KMS-11 (cell line): ENCODE measurements around the gene FBXO41.
A peak's percentile ranks its signal among the peaks of the same experiment; 100 is the strongest.

Source experiments
- H2AFZ ChIP-seq: fragments of 200-600 bp; sonication (generic); 2 replicates; pipeline ENCODE4 v1.6.1; 2016; ENCODE audit warnings: antibody characterized with exemption, mixed run types, low read depth
- H3K27ac ChIP-seq: fragments of 200-600 bp; sonication (generic); 2 replicates; pipeline ENCODE4 v1.6.1; 2016; ENCODE audit warnings: mild to moderate bottlenecking, mixed run types
- H3K27me3 ChIP-seq: fragments of 200-600 bp; sonication (generic); 2 replicates; pipeline ENCODE4 v1.6.1; 2017; ENCODE audit warnings: mild to moderate bottlenecking, low read depth, mixed run types, moderate library complexity; ENCODE audit not compliant: insufficient read depth
- H3K36me3 ChIP-seq: fragments of 200-600 bp; sonication (generic); 2 replicates; pipeline ENCODE4 v1.6.1; 2017; ENCODE audit warnings: mild to moderate bottlenecking, mixed run types; ENCODE audit not compliant: insufficient read depth
- H3K4me1 ChIP-seq: fragments of 200-600 bp; sonication (generic); 2 replicates; pipeline ENCODE4 v1.6.1; 2016; ENCODE audit warnings: mild to moderate bottlenecking, low read depth, mixed run types; ENCODE audit not compliant: poor library complexity, severe bottlenecking
- H3K4me2 ChIP-seq: fragments of 200-600 bp; sonication (generic); 2 replicates; pipeline ENCODE4 v1.7.0; 2016; ENCODE audit warnings: mild to moderate bottlenecking, mixed run types
- H3K4me3 ChIP-seq: fragments of 200-600 bp; sonication (generic); IDR thresholded peaks from 2 replicates; pipeline ENCODE4 v1.6.1; 2017; ENCODE audit warnings: low read depth, low read length, mixed read lengths; ENCODE audit not compliant: insufficient read depth
- H3K79me2 ChIP-seq: fragments of 200-600 bp; sonication (generic); 2 replicates; pipeline ENCODE4 v1.6.1; 2016; ENCODE audit warnings: low read depth, mixed run types; ENCODE audit not compliant: insufficient read depth
- H3K9ac ChIP-seq: fragments of 200-600 bp; sonication (generic); 2 replicates; pipeline ENCODE4 v1.6.1; 2016; ENCODE audit warnings: mild to moderate bottlenecking, mixed run types
- H4K20me1 ChIP-seq: fragments of 200-600 bp; sonication (generic); 2 replicates; pipeline ENCODE4 v1.6.1; 2016; ENCODE audit warnings: mild to moderate bottlenecking, mixed run types; ENCODE audit not compliant: insufficient read depth
- CTCF ChIP-seq: fragments of 200-600 bp; sonication (generic); conservative IDR thresholded peaks from 2 replicates; pipeline ENCODE4 v1.6.1; 2017; ENCODE audit warnings: low read depth, mild to moderate bottlenecking, antibody characterized with exemption, low read length, moderate library complexity, mixed read lengths

FBXO41 gene

GRCh38 chr2:73286134-73286655 is 1.9 kb upstream of the FBXO41 start:
- Histone ChIP-seq H3K4me3 (no peak overlapping the region), H3K9ac (no peak overlapping the region), H3K36me3 (no peaks in the 10 kb centered on the region), H3K27me3 (no peaks in the 10 kb centered on the region), H3K79me2 (peaks cover 28% of the 10 kb centered on the region), H4K20me1 (peaks cover 3% of the 10 kb centered on the region; the same call in 1 of the 2 replicates), H3K4me2 (0 out of 2 replicates have a peak overlapping the region, but pooled peaks have one; percentile 39), H3K27ac (no peak overlapping the region), H3K4me1 (peaks cover 15% of the 10 kb centered on the region), H2AFZ (no peak overlapping the region)
- TF ChIP-seq CTCF: no peak

DNA sequence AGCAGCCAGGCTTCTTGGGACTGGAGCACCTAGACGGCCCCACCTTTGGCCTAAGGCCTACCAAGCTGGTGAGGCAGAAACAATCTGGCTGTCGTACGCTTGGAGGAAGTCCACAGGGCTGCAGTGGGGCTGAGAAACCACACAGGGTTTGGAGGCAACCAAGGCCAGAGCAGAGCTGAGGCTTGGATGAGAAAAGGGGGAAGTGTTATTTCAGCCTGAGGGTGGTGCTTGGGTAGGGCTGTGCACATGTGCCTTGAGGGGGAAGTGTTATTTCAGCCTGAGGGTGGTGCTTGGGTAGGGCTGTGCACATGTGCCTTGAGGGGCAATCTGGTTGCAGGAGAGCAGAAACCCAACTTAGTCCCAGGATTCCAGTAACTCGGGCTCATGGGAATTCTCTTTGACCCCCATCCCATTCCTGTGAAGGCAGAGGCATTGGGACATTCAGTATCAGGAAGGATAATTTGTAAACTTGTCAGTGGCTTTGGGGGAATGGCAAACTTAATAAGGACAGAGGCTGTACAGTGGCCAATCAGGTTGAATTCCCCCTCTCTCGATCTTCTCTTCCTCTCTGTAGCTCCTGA is 971 bp upstream of the FBXO41 start:
- peak overlapping the region; percentile 77 for H3K9ac ChIP-seq

DNA sequence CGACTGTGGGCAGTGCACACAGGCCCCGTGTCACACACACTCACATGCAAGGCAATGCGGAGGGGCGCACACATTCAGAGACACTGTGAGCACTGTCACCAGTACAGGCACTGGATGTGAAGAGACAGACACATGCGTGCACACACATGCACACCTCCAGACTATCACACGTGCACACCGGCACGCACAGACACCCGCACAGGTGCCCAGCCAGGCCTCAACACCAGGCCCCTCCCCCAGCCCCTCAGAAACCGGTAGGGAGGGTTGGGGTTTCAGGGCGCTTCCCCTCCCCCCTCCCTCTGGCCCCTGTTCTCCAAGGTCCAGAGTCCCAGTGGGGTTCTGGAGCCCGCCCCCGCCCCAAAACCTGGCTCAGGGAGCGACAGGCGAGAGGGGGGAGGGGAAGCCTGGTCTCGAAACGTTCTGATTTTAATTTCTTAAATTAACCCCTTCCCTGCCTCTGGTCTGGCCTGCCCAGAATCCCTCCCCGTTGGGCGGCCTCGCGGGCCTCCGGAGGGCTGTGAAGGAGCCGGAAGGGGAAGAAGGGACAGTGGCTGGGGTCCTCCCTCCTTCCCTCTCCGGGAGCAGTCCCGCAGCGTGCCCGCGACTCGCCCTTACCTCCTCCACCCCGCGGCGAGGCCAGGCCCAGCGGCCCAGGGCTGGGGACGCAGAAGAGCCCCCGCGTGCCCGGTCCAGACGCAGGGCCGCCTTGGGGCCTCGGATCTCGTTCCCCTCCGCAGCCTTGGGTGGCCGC is 558 bp downstream of the FBXO41 start:
- H4K20me1 ChIP-seq: peaks cover 6% of the 10 kb centered on the region; the same call in 1 of the 2 replicates
- H3K4me2 ChIP-seq: peak overlapping the region; percentile 85
- H3K9ac ChIP-seq: peak overlapping the region; percentile 77
- H3K27me3 ChIP-seq: no peaks in the 10 kb centered on the region
- H3K4me1 ChIP-seq: peaks cover 15% of the 10 kb centered on the region
- no peaks in the 10 kb centered on the region for H3K36me3 ChIP-seq
- H3K4me3 ChIP-seq: no peak overlapping the region
- H2AFZ ChIP-seq: peak overlapping the region; percentile 42
- H3K27ac ChIP-seq: peak overlapping the region; percentile 60
- peaks cover 50% of the 10 kb centered on the region for H3K79me2 ChIP-seq
- TF ChIP-seq CTCF: no peak

More for the DNA sequence above, 971 bp upstream of the FBXO41 start:
- Histone ChIP-seq H4K20me1 (peaks cover 6% of the 10 kb centered on the region; the same call in 1 of the 2 replicates), H3K27me3 (no peaks in the 10 kb centered on the region), H3K79me2 (peaks cover 38% of the 10 kb centered on the region), H3K27ac (peak overlapping the region; percentile 50), H3K4me1 (peaks cover 15% of the 10 kb centered on the region), H2AFZ (peak overlapping the region; percentile 42), H3K36me3 (no peaks in the 10 kb centered on the region), H3K4me2 (peak overlapping the region; percentile 39), H3K4me3 (no peak overlapping the region)
- no peak for TF ChIP-seq CTCF

- Histone ChIP-seq H4K20me1 (peaks cover 6% of the 10 kb centered on the region; the same call in 1 of the 2 replicates), H2AFZ (peak overlapping the region; percentile 42; the same call in 1 of the 2 replicates), H3K4me3 (no peak overlapping the region), H3K27ac (peak overlapping the region; percentile 60; the same call in 1 of the 2 replicates), H3K79me2 (peaks cover 57% of the 10 kb centered on the region), H3K4me2 (peak overlapping the region; percentile 85), H3K27me3 (no peaks in the 10 kb centered on the region), H3K4me1 (peaks cover 15% of the 10 kb centered on the region), H3K9ac (peak overlapping the region; percentile 77), H3K36me3 (no peaks in the 10 kb centered on the region; the same call in 1 of the 2 replicates)
- no peak for TF ChIP-seq CTCF
Measured at GRCh38 chr2:73282924-73283544, 1.2 kb downstream of the FBXO41 start.
